Measurements from ENCODE around the gene PGM2. TPM values are rescaled to one million over a fixed set of nuclear protein-coding genes. Genes with fewer than 3 reads are reported as not detected.
"Not testable (repeated sequence)": the region's sequence is repeated elsewhere in the genome, so short reads cannot be mapped to it uniquely, and the experiment has no call there.

The PGM2 gene
- polyA plus RNA-seq, 1 donor (not counting 4 experiments of a cell fraction or from before 2014, with no cell fraction given), result 45.0 TPM

DNA sequence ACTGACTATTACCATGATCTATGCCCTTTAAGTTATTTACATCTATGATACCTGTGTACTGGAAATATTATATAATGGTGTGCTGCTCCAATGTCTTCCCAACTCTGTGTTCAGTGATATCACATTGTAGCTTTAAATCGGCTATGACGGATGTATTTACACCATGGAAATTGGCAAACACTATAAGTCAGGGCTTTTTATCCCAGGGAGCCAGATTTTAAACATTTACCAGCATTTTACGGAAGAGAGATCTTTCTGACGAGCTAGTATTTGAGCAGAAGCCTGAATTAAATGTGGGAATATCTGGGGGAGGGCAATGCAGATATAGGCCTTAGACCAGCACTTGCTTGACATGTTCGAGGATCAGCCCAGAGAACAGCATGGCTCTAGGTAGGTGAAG is 7.7 kb upstream of the PGM2 start:
- dilution Hi-C loops (cut with MboI; ENCODE audit: extremely low pct_ligation_motif_present, low sequenced_read_pairs), result no loop called here
- H3K4me3 ChIP-seq (ENCODE audit: control insufficient read depth in 2 of 3, extremely low read depth in 1 of 3, insufficient read depth in 2 of 3, low read depth in 1 of 3, low read length in 3 of 3), result no peak overlapping the region
- FAIRE-seq, result no peak

DNA sequence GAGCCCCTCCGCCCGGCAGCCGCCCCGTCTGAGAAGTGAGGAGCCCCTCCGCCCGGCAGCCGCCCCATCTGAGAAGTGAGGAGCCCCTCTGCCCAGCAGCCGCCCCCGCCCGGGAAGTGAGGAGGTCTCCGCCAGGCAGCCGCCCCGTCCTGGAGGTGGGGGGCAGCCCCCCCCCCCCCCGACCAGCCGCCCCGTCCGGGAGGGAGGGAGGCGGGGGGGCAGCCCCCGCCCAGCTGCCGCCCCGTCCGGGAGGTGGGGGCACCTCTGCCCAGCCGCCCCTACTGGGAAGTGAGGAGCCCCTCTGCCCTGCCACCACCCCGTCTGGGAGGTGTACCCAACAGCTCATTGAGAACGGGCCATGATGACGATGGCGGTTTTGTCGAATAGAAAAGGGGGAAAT is 6.0 kb upstream of the PGM2 start:
- H3K27me3 ChIP-seq (ENCODE audit: control insufficient read depth, extremely low read depth, insufficient read depth, low read length); DNase-seq (ENCODE audit: low read depth, low spot score); dilution Hi-C loops (cut with MboI; ENCODE audit: extremely low pct_ligation_motif_present, low sequenced_read_pairs); H3K27ac ChIP-seq (ENCODE audit: control insufficient read depth, insufficient read depth, low read length); FAIRE-seq; H3K4me1 ChIP-seq (ENCODE audit: control insufficient read depth, extremely low read depth, insufficient read depth, low read length); H3K4me3 ChIP-seq (ENCODE audit: control insufficient read depth in 2 of 3, extremely low read depth in 1 of 3, insufficient read depth in 2 of 3, low read depth in 1 of 3, low read length in 3 of 3); H3K36me3 ChIP-seq (ENCODE audit: control insufficient read depth in 2 of 2, extremely low read depth in 1 of 2, insufficient read depth in 2 of 2, low read length in 2 of 2); H3K9ac ChIP-seq (ENCODE audit: control insufficient read depth, extremely low read depth, insufficient read depth, low read length); H3K4me2 ChIP-seq (ENCODE audit: control insufficient read depth, extremely low read depth, insufficient read depth, low read depth, low read length); H4K20me1 ChIP-seq (ENCODE audit: control insufficient read depth, extremely low read depth, insufficient read depth, low read length); H3K79me2 ChIP-seq (ENCODE audit: control insufficient read depth, insufficient read depth, low read length); H3K9me1 ChIP-seq (ENCODE audit: control insufficient read depth, extremely low read depth, insufficient read depth, low read length); H2AFZ ChIP-seq (ENCODE audit: control insufficient read depth, low read length); H3K9me3 ChIP-seq (ENCODE audit: control insufficient read depth, low read depth, low read length): not testable (repeated sequence)

More for the DNA sequence above, 7.7 kb upstream of the PGM2 start:
- H3K4me1 ChIP-seq (ENCODE audit: control insufficient read depth, extremely low read depth, insufficient read depth, low read length), result no peaks in the 10 kb centered on the region
- no peaks in the 10 kb centered on the region for H3K9me3 ChIP-seq (ENCODE audit: control insufficient read depth, low read depth, low read length)
- no peaks in the 10 kb centered on the region for H3K27me3 ChIP-seq (ENCODE audit: control insufficient read depth, extremely low read depth, insufficient read depth, low read length)
- DNase-seq (ENCODE audit: low read depth, low spot score), result no peak
- no peak overlapping the region for H3K9ac ChIP-seq (ENCODE audit: control insufficient read depth, extremely low read depth, insufficient read depth, low read length)
- no peaks in the 10 kb centered on the region for H3K36me3 ChIP-seq (ENCODE audit: control insufficient read depth in 2 of 2, extremely low read depth in 1 of 2, insufficient read depth in 2 of 2, low read length in 2 of 2)
- no peaks in the 10 kb centered on the region for H4K20me1 ChIP-seq (ENCODE audit: control insufficient read depth, extremely low read depth, insufficient read depth, low read length)
- H3K79me2 ChIP-seq (ENCODE audit: control insufficient read depth, insufficient read depth, low read length), result no peaks in the 10 kb centered on the region
- no peak overlapping the region for H3K27ac ChIP-seq (ENCODE audit: control insufficient read depth, insufficient read depth, low read length)
- TF ChIP-seq, protein P1, sequence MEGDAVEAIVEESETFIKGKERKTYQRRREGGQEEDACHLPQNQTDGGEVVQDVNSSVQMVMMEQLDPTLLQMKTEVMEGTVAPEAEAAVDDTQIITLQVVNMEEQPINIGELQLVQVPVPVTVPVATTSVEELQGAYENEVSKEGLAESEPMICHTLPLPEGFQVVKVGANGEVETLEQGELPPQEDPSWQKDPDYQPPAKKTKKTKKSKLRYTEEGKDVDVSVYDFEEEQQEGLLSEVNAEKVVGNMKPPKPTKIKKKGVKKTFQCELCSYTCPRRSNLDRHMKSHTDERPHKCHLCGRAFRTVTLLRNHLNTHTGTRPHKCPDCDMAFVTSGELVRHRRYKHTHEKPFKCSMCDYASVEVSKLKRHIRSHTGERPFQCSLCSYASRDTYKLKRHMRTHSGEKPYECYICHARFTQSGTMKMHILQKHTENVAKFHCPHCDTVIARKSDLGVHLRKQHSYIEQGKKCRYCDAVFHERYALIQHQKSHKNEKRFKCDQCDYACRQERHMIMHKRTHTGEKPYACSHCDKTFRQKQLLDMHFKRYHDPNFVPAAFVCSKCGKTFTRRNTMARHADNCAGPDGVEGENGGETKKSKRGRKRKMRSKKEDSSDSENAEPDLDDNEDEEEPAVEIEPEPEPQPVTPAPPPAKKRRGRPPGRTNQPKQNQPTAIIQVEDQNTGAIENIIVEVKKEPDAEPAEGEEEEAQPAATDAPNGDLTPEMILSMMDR (optimal IDR thresholded peaks at IDR 0.05 in 1 of 3, IDR thresholded peaks at IDR 0.05 in 1 of 3, conservative IDR thresholded peaks at IDR 0.05 in 1 of 3; ENCODE audit: extremely low read depth in 1 of 3, insufficient read depth in 2 of 3, low read length in 3 of 3), result no peak
- no peak for TF ChIP-seq EZH2 (IDR thresholded peaks at IDR 0.05; ENCODE audit: low read length)
- no peaks in the 10 kb centered on the region for H3K9me1 ChIP-seq (ENCODE audit: control insufficient read depth, extremely low read depth, insufficient read depth, low read length)
- H3K4me2 ChIP-seq (ENCODE audit: control insufficient read depth, extremely low read depth, insufficient read depth, low read depth, low read length), result no peak overlapping the region
- no peak overlapping the region for H2AFZ ChIP-seq (ENCODE audit: control insufficient read depth, low read length)

DNA sequence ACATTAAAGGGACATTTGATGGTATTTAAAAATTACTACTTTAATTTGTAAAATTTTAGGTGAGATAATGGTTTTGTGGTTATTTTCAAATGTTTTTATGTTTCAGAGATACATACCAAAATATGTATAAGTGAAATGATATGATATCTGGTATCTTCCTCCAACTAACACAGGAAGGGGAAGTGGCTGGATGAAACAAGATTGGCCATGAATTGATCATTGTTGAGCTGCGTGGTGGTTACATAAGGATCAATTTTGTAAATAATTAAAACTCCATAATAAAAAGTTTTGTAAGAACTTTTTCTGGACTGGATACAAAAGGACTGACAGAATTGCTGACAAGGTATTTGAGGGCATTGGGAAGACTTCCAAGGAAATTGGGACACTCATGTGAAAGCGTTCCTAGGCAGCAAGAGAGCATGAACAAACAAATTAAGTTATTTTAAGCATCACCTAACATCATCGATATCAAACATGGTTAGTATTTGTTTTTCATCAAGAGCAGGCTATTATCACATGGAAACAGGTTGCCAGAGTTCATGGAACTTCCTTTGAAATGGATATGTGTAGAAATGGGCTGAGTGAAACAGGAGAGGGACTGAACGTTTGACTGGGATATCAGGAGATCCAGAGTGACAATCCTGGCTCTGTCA is 4.4 kb upstream of the PGM2 start:
- DNase-seq (ENCODE audit: low read depth, low spot score), result no peak

More for the DNA sequence above, 4.4 kb upstream of the PGM2 start:
- Histone ChIP-seq H3K4me3 (ENCODE audit: control insufficient read depth in 2 of 3, extremely low read depth in 1 of 3, insufficient read depth in 2 of 3, low read depth in 1 of 3, low read length in 3 of 3) (no peak overlapping the region), H3K9ac (ENCODE audit: control insufficient read depth, extremely low read depth, insufficient read depth, low read length) (no peak overlapping the region), H3K9me3 (ENCODE audit: control insufficient read depth, low read depth, low read length) (no peaks in the 10 kb centered on the region), H3K79me2 (ENCODE audit: control insufficient read depth, insufficient read depth, low read length) (peaks cover 1% of the 10 kb centered on the region), H3K36me3 (ENCODE audit: control insufficient read depth in 2 of 2, extremely low read depth in 1 of 2, insufficient read depth in 2 of 2, low read length in 2 of 2) (no peaks in the 10 kb centered on the region), H3K4me1 (ENCODE audit: control insufficient read depth, extremely low read depth, insufficient read depth, low read length) (no peaks in the 10 kb centered on the region), H2AFZ (ENCODE audit: control insufficient read depth, low read length) (no peak overlapping the region), H3K9me1 (ENCODE audit: control insufficient read depth, extremely low read depth, insufficient read depth, low read length) (no peaks in the 10 kb centered on the region), H4K20me1 (ENCODE audit: control insufficient read depth, extremely low read depth, insufficient read depth, low read length) (no peaks in the 10 kb centered on the region), H3K27me3 (ENCODE audit: control insufficient read depth, extremely low read depth, insufficient read depth, low read length) (no peaks in the 10 kb centered on the region), H3K27ac (ENCODE audit: control insufficient read depth, insufficient read depth, low read length) (no peak overlapping the region), H3K4me2 (ENCODE audit: control insufficient read depth, extremely low read depth, insufficient read depth, low read depth, low read length) (no peak overlapping the region)
- dilution Hi-C loops (cut with MboI; ENCODE audit: extremely low pct_ligation_motif_present, low sequenced_read_pairs), result no loop called here
- TF ChIP-seq, protein P1 (optimal IDR thresholded peaks at IDR 0.05 in 1 of 3, IDR thresholded peaks at IDR 0.05 in 1 of 3, conservative IDR thresholded peaks at IDR 0.05 in 1 of 3; ENCODE audit: extremely low read depth in 1 of 3, insufficient read depth in 2 of 3, low read length in 3 of 3), result no peak
- no peak for TF ChIP-seq EZH2 (IDR thresholded peaks at IDR 0.05; ENCODE audit: low read length)
- no peak for FAIRE-seq
